Mononuclear cell (primary cell): ENCODE results near the gene NOS1. TPM values are rescaled to one million over a fixed set of nuclear protein-coding genes. Genes with fewer than 3 reads are reported as not detected.
"Not testable (repeated sequence)": the region's sequence is repeated elsewhere in the genome, so short reads cannot be mapped to it uniquely, and the experiment has no call there.

ENCODE experiments used
- H3K27me3 ChIP-seq: 2 replicates; pipeline ENCODE4 v1.6.0; 2011; ENCODE audit warnings: low read length, control low read depth; ENCODE audit not compliant: insufficient read depth
- H3K4me1 ChIP-seq: 2 replicates; pipeline ENCODE4 v1.5.1; 2011; ENCODE audit warnings: mild to moderate bottlenecking, low read length, control low read depth; ENCODE audit not compliant: insufficient read depth
- H3K4me3 ChIP-seq: 2 replicates; pipeline ENCODE4 v1.5.1; 2011; ENCODE audit warnings: mild to moderate bottlenecking, low read length, moderate library complexity
- H3K9me3 ChIP-seq: 2 replicates; pipeline ENCODE4 v1.5.1; 2011; ENCODE audit warnings: low read depth, mild to moderate bottlenecking, control low read depth, low read length
- total RNA-seq: library from RNA; depleted of rRNA; stranded (reverse); fragments of >200 nt; gene quantifications from one replicate; pipeline ENCODE4 v1.2.3, GENCODE V29; 2012

NOS1 gene
- total RNA-seq, 1 donor: not detected

GRCh38 chr12:117380083-117380482 lies 18.7 kb upstream of the NOS1 start:
- Histone ChIP-seq H3K4me1 (no peaks in the 10 kb centered on the region), H3K9me3 (no peaks in the 10 kb centered on the region), H3K4me3 (no peak overlapping the region), H3K27me3 (no peaks in the 10 kb centered on the region)

- H3K4me3 ChIP-seq: no peak overlapping the region
- H3K4me1 ChIP-seq: no peaks in the 10 kb centered on the region
- no peaks in the 10 kb centered on the region for H3K27me3 ChIP-seq
- no peaks in the 10 kb centered on the region for H3K9me3 ChIP-seq
Measured at GRCh38 chr12:117377758-117378157, 16.3 kb upstream of the NOS1 start.

- Histone ChIP-seq H3K4me1 (no peaks in the 10 kb centered on the region), H3K27me3 (no peaks in the 10 kb centered on the region), H3K9me3 (no peaks in the 10 kb centered on the region), H3K4me3 (no peak overlapping the region)
Measured at GRCh38 chr12:117370588-117370987, 9.2 kb upstream of the NOS1 start.

GRCh38 chr12:117370000-117370399 lies 8.6 kb upstream of the NOS1 start:
- not testable (repeated sequence) for H3K27me3 ChIP-seq, H3K4me3 ChIP-seq, H3K9me3 ChIP-seq, H3K4me1 ChIP-seq

- Histone ChIP-seq H3K4me3 (no peak overlapping the region), H3K27me3 (peaks cover 13% of the 10 kb centered on the region), H3K4me1 (no peaks in the 10 kb centered on the region), H3K9me3 (no peaks in the 10 kb centered on the region)
Measured at GRCh38 chr12:117367006-117367638, 5.7 kb upstream of the NOS1 start.

GRCh38 chr12:117365049-117365616 lies 3.7 kb upstream of the NOS1 start:
- H3K4me1 ChIP-seq: no peaks in the 10 kb centered on the region
- H3K9me3 ChIP-seq: no peaks in the 10 kb centered on the region
- no peak overlapping the region for H3K4me3 ChIP-seq
- peaks cover 26% of the 10 kb centered on the region for H3K27me3 ChIP-seq

GRCh38 chr12:117363953-117364486 lies 2.6 kb upstream of the NOS1 start:
- Histone ChIP-seq H3K9me3 (no peaks in the 10 kb centered on the region), H3K4me1 (no peaks in the 10 kb centered on the region), H3K4me3 (no peak overlapping the region), H3K27me3 (peaks cover 33% of the 10 kb centered on the region)

GRCh38 chr12:117363056-117363662 lies 1.7 kb upstream of the NOS1 start:
- H3K27me3 ChIP-seq: peaks cover 41% of the 10 kb centered on the region
- no peaks in the 10 kb centered on the region for H3K4me1 ChIP-seq

GRCh38 chr12:117362391-117362790 lies 965 bp upstream of the NOS1 start:
- no peaks in the 10 kb centered on the region for H3K4me1 ChIP-seq
- no peaks in the 10 kb centered on the region for H3K9me3 ChIP-seq
- peaks cover 43% of the 10 kb centered on the region for H3K27me3 ChIP-seq
- no peak overlapping the region for H3K4me3 ChIP-seq

More at GRCh38 chr12:117363056-117363662, 1.7 kb upstream of the NOS1 start:
- Histone ChIP-seq H3K9me3 (no peaks in the 10 kb centered on the region), H3K4me3 (no peak overlapping the region)

- no peaks in the 10 kb centered on the region for H3K9me3 ChIP-seq
- H3K27me3 ChIP-seq: peaks cover 43% of the 10 kb centered on the region
- H3K4me1 ChIP-seq: no peaks in the 10 kb centered on the region
- H3K4me3 ChIP-seq: no peak overlapping the region
Measured at GRCh38 chr12:117361905-117362304, 479 bp upstream of the NOS1 start.

GRCh38 chr12:117360551-117361346 lies 677 bp downstream of the NOS1 start:
- Histone ChIP-seq H3K4me1 (no peaks in the 10 kb centered on the region), H3K4me3 (no peak overlapping the region), H3K27me3 (peaks cover 43% of the 10 kb centered on the region), H3K9me3 (no peaks in the 10 kb centered on the region)

- no peak overlapping the region for H3K4me3 ChIP-seq
- peaks cover 43% of the 10 kb centered on the region for H3K27me3 ChIP-seq
- no peaks in the 10 kb centered on the region for H3K4me1 ChIP-seq
- H3K9me3 ChIP-seq: no peaks in the 10 kb centered on the region
Measured at GRCh38 chr12:117360222-117360550, 1.2 kb downstream of the NOS1 start.

GRCh38 chr12:117359029-117359845 lies 2.2 kb downstream of the NOS1 start:
- Histone ChIP-seq H3K4me3 (no peak overlapping the region), H3K27me3 (peaks cover 43% of the 10 kb centered on the region), H3K4me1 (no peaks in the 10 kb centered on the region), H3K9me3 (no peaks in the 10 kb centered on the region)

GRCh38 chr12:117356048-117356447 lies 5.4 kb downstream of the NOS1 start:
- Histone ChIP-seq H3K4me3 (no peak overlapping the region), H3K27me3 (peaks cover 25% of the 10 kb centered on the region), H3K4me1 (no peaks in the 10 kb centered on the region), H3K9me3 (no peaks in the 10 kb centered on the region)
